GM23338 (cell line): ENCODE results near the gene ZNF790. TPM values are rescaled to one million over a fixed set of nuclear protein-coding genes. Genes with fewer than 3 reads are reported as not detected.

Experiments
- ATAC-seq: fragments of 200-7000 bp; cut with Tn5 transposase; 3 replicates; pipeline ENCODE4 v1.9.1; 2020
- DNase-seq: peaks from one replicate; pipeline ENCODE4 v3.0.0-alpha.2; 2015; ENCODE audit warnings: low spot score
- H2AFZ ChIP-seq: fragments of 200-600 bp; sonication (generic); 2 replicates; pipeline ENCODE4 v1.8.0; 2016; ENCODE audit warnings: antibody characterized with exemption, mild to moderate bottlenecking, moderate library complexity
- H3F3A ChIP-seq: fragments of 200-600 bp; sonication (generic); replicated peaks from 2 replicates; pipeline ENCODE4 v1.8.0; 2017; ENCODE audit warnings: antibody characterized with exemption, mixed run types, low read depth
- H3K27ac ChIP-seq: fragments of 200-600 bp; sonication (generic); 2 replicates; pipeline ENCODE4 v1.6.1; 2016; ENCODE audit warnings: low read depth
- H3K27me3 ChIP-seq: fragments of 200-600 bp; sonication (generic); 2 replicates; pipeline ENCODE4 v1.8.0; 2016; ENCODE audit warnings: mild to moderate bottlenecking, mixed run types, moderate library complexity; ENCODE audit not compliant: insufficient read depth
- H3K36me3 ChIP-seq: fragments of 200-600 bp; sonication (generic); 2 replicates; pipeline ENCODE4 v1.8.0; 2016; ENCODE audit warnings: mild to moderate bottlenecking; ENCODE audit not compliant: insufficient read depth
- H3K4me1 ChIP-seq: fragments of 200-600 bp; sonication (generic); 2 replicates; pipeline ENCODE4 v1.8.0; 2016; ENCODE audit warnings: mild to moderate bottlenecking, moderate library complexity; ENCODE audit not compliant: insufficient read depth
- H3K4me2 ChIP-seq: fragments of 200-600 bp; sonication (generic); 2 replicates; pipeline ENCODE4 v1.7.1; 2017; ENCODE audit warnings: mixed run types
- H3K4me3 ChIP-seq: fragments of 200-600 bp; sonication (generic); 2 replicates; pipeline ENCODE4 v1.6.1; 2016; ENCODE audit warnings: mixed run types
- H3K79me2 ChIP-seq: fragments of 200-600 bp; sonication (generic); replicated peaks from 2 replicates; pipeline ENCODE4 v1.8.0; 2017; ENCODE audit warnings: mild to moderate bottlenecking; ENCODE audit not compliant: insufficient read depth
- H3K9me2 ChIP-seq: fragments of 200-600 bp; sonication (generic); 2 replicates; pipeline ENCODE4 v1.8.0; 2017; ENCODE audit not compliant: insufficient read depth
- H4K20me1 ChIP-seq: fragments of 200-600 bp; sonication (generic); replicated peaks from 2 replicates; pipeline ENCODE4 v1.8.0; 2017; ENCODE audit warnings: mild to moderate bottlenecking; ENCODE audit not compliant: insufficient read depth
- H3K27ac Mint-ChIP-seq: 2 replicates; pipeline ENCODE4 v1.8.0; 2020; ENCODE audit warnings: inconsistent platforms, mild to moderate bottlenecking, moderate library complexity, mixed read lengths
- H3K27me3 Mint-ChIP-seq: 3 replicates; pipeline ENCODE4 v1.8.0; 2022; ENCODE audit warnings: low read depth, mild to moderate bottlenecking, moderate library complexity, mixed read lengths, inconsistent platforms; ENCODE audit not compliant: insufficient read depth, poor library complexity
- H3K36me3 Mint-ChIP-seq: 3 replicates; pipeline ENCODE4 v1.8.0; 2021; ENCODE audit warnings: low read depth, mild to moderate bottlenecking, inconsistent platforms, moderate library complexity, mixed read lengths
- H3K4me1 Mint-ChIP-seq: 3 replicates; pipeline ENCODE4 v1.8.0; 2020; ENCODE audit warnings: mild to moderate bottlenecking, inconsistent platforms, mixed read lengths
- H3K4me3 Mint-ChIP-seq: 3 replicates; pipeline ENCODE4 v1.8.0; 2021; ENCODE audit warnings: moderate library complexity, mild to moderate bottlenecking, inconsistent platforms, mixed read lengths
- H3K9me3 Mint-ChIP-seq: 3 replicates; pipeline ENCODE4 v1.8.0; 2020; ENCODE audit warnings: moderate library complexity, mild to moderate bottlenecking, inconsistent platforms, mixed read lengths
- EZH2phosphoT487 ChIP-seq: fragments of 200-600 bp; sonication (generic); IDR thresholded peaks from one replicate; pipeline ENCODE4 v1.8.1; 2018; ENCODE audit warnings: antibody characterized with exemption; ENCODE audit not compliant: unreplicated experiment
- POLR2AphosphoS5 ChIP-seq: IDR thresholded peaks from 2 replicates; pipeline ENCODE4 v1.6.1; 2016; ENCODE audit warnings: antibody characterized with exemption, low read depth
- polyA plus RNA-seq: library from polyadenylated mRNA; unstranded; fragments of >200 nt; fragmentation: Nextera tagmentation; extraction: Ambion mirVana; gene quantifications from 2 replicates; pipeline ENCODE4 v1.2.1, GENCODE V29; 2016
- small RNA-seq: library from RNA; depleted of rRNA; stranded (forward); fragments of <200 nt; gene quantifications from one replicate; pipeline ENCODE3, GENCODE V24; 2014; ENCODE audit warnings: low replicate concordance
- total RNA-seq: library from RNA; depleted of rRNA; stranded (reverse); fragments of >200 nt; shearing (Covaris generic); gene quantifications from 2 replicates; pipeline ENCODE4 v1.2.3, GENCODE V29; 2014; rRNA removed

Gene ZNF790
- total and polyA plus RNA-seq, 2 experiments from 2014 or later, result 5.4 to 5.9 TPM

GRCh38 chr19:36771261-36772231 lies 66.6 kb downstream of the ZNF790 start:
- TF ChIP-seq POLR2AphosphoS5 (peak; percentile 68), EZH2phosphoT487 (no peak)
- Histone ChIP-seq H4K20me1 (peaks cover 19% of the 10 kb centered on the region; the same call in 1 of the 2 replicates), H3K4me3 (peak overlapping the region; percentile 80), H3K79me2 (peaks cover 76% of the 10 kb centered on the region), H3K36me3 (0 out of 2 replicates have a peak, but pooled peaks cover 6% of the 10 kb centered on the region), H2AFZ (no peak overlapping the region), H3K27me3 (no peaks in the 10 kb centered on the region), H3K4me1 (peaks cover 5% of the 10 kb centered on the region; the same call in 1 of the 2 replicates), H3K4me2 (peak overlapping the region; percentile 84), H3K27ac (peak overlapping the region; percentile 98), H3K9me2 (no peaks in the 10 kb centered on the region), H3F3A (no peaks in the 10 kb centered on the region)
- Mint-ChIP-seq H3K9me3 (peaks cover 62% of the 10 kb centered on the region), H3K4me1 (peaks cover 9% of the 10 kb centered on the region), H3K36me3 (peaks cover 80% of the 10 kb centered on the region), H3K27me3 (peaks cover 19% of the 10 kb centered on the region), H3K4me3 (peak overlapping the region; percentile 99), H3K27ac (peak overlapping the region; percentile 99)
- peak; percentile 96 for DNase-seq
- ATAC-seq, result peak; percentile 48

Small RNA genes lying within 50 kb of the gene (small RNA-seq; reads per million reads assigned to genes)
- gene RF00019, result not detected

Other genes starting within 250 kb of the ZNF790 start
- gene ZNF382, start 233.1 kb downstream of the ZNF790 start, total RNA-seq, result 11.5 and 12.4 TPM in 2 replicates
- 3.2 and 3.8 TPM in 2 replicates for gene ZNF382, start 233.1 kb downstream of the ZNF790 start, polyA plus RNA-seq
- 6.9 and 9.1 TPM in 2 replicates for gene ZNF461, start 171.6 kb downstream of the ZNF790 start, total RNA-seq
- 3.0 and 3.1 TPM in 2 replicates for gene ZNF461, start 171.6 kb downstream of the ZNF790 start, polyA plus RNA-seq
- 15.6 and 15.8 TPM in 2 replicates for gene ZNF567, start 150.8 kb downstream of the ZNF790 start, total RNA-seq
- gene ZNF567, start 150.8 kb downstream of the ZNF790 start, polyA plus RNA-seq, result 17.3 and 17.6 TPM in 2 replicates
- 41.1 and 43.9 TPM in 2 replicates for gene ZNF850, start 65.6 kb downstream of the ZNF790 start, total RNA-seq
- gene ZNF850, start 65.6 kb downstream of the ZNF790 start, polyA plus RNA-seq, result 7.7 and 8.7 TPM in 2 replicates
- gene ZNF345, start 12.5 kb upstream of the ZNF790 start, total RNA-seq, result 5.5 and 17.7 TPM in 2 replicates
- 5.2 and 5.7 TPM in 2 replicates for gene ZNF345, start 12.5 kb upstream of the ZNF790 start, polyA plus RNA-seq
- 6.4 and 8.5 TPM in 2 replicates for gene ZNF829, start 77.9 kb upstream of the ZNF790 start, total RNA-seq
- gene ZNF829, start 77.9 kb upstream of the ZNF790 start, polyA plus RNA-seq, result 4.3 and 5.9 TPM in 2 replicates
- gene ZNF568, start 77.9 kb upstream of the ZNF790 start, total RNA-seq, result 10.3 and 10.5 TPM in 2 replicates
- gene ZNF568, start 77.9 kb upstream of the ZNF790 start, polyA plus RNA-seq, result 5.9 and 7.6 TPM in 2 replicates
- 7.0 and 10.0 TPM in 2 replicates for gene ZNF420, start 240.0 kb upstream of the ZNF790 start, total RNA-seq
- 6.7 and 8.4 TPM in 2 replicates for gene ZNF420, start 240.0 kb upstream of the ZNF790 start, polyA plus RNA-seq